ENCODE data around the gene SMS. TPM values are rescaled to one million over a fixed set of nuclear protein-coding genes. Genes with fewer than 3 reads are reported as not detected.

SMS gene
- total and polyA plus RNA-seq, 2 of the 13 experiments (the other 11 are each of a cell fraction or from before 2014, with no cell fraction given) = 40.5 to 91.9 TPM

DNA sequence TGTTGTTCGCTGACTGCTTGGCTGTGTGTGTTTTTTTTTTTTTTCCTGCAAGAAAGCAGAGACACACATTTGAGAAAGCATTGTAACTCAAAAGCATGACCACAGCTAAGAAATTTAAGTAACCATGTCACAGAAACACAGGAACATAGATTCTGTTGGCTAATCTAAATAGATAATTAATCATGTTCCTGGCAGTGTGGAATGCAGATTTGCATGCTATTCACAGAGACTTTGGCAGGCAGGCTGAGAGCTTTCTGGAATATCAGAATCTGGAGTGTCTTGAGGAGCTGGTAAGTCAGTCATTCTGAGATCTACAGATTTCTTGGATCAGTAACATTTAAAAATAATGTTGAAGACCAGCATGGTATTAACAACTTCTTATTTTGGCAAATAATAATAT, 33.2 kb upstream of the SMS start:
- POLR2A ChIA-PET = no interaction called here
- 53% methylated on average over 1 of the region's 1 CpG for WGBS (ENCODE audit: low lambda C conversion rate)

More for the DNA sequence above, 33.2 kb upstream of the SMS start:
- H3K9ac ChIP-seq (ENCODE audit: insufficient read depth, low read depth, low read length) = no peak overlapping the region
- no TSS peak for BruUV-seq (replicated peaks)
- no peaks in the 10 kb centered on the region for H3K9me3 ChIP-seq (ENCODE audit: low read length)
- no peak overlapping the region for H3K27ac ChIP-seq (ENCODE audit: extremely low read length, insufficient read depth, low read length)
- ATAC-seq (no peak), DNase-seq (ENCODE audit: low spot score) (no peak), FAIRE-seq (no peak)
- H3K79me2 ChIP-seq (ENCODE audit: insufficient read depth, low read length) = no peaks in the 10 kb centered on the region
- no peaks in the 10 kb centered on the region; the same call in 1 of the 2 replicates for H3K4me1 ChIP-seq (ENCODE audit: insufficient read depth, low read length)
- H3K36me3 ChIP-seq (replicated peaks in 1 of 2; ENCODE audit: control insufficient read depth in 1 of 2, insufficient read depth in 2 of 2, low read length in 2 of 2) = no peaks in the 10 kb centered on the region
- in situ Hi-C loops (cut with HindIII; ENCODE audit: extremely low pct_ligation_motif_present, low pct_unique_long_range_greater_than_20kb) = no loop called here
- TF ChIP-seq ETV5 (CRISPR knock-in tag; IDR thresholded peaks at IDR 0.05; ENCODE audit: borderline replicate concordance) = no peak
- TF ChIP-seq, protein P1, sequence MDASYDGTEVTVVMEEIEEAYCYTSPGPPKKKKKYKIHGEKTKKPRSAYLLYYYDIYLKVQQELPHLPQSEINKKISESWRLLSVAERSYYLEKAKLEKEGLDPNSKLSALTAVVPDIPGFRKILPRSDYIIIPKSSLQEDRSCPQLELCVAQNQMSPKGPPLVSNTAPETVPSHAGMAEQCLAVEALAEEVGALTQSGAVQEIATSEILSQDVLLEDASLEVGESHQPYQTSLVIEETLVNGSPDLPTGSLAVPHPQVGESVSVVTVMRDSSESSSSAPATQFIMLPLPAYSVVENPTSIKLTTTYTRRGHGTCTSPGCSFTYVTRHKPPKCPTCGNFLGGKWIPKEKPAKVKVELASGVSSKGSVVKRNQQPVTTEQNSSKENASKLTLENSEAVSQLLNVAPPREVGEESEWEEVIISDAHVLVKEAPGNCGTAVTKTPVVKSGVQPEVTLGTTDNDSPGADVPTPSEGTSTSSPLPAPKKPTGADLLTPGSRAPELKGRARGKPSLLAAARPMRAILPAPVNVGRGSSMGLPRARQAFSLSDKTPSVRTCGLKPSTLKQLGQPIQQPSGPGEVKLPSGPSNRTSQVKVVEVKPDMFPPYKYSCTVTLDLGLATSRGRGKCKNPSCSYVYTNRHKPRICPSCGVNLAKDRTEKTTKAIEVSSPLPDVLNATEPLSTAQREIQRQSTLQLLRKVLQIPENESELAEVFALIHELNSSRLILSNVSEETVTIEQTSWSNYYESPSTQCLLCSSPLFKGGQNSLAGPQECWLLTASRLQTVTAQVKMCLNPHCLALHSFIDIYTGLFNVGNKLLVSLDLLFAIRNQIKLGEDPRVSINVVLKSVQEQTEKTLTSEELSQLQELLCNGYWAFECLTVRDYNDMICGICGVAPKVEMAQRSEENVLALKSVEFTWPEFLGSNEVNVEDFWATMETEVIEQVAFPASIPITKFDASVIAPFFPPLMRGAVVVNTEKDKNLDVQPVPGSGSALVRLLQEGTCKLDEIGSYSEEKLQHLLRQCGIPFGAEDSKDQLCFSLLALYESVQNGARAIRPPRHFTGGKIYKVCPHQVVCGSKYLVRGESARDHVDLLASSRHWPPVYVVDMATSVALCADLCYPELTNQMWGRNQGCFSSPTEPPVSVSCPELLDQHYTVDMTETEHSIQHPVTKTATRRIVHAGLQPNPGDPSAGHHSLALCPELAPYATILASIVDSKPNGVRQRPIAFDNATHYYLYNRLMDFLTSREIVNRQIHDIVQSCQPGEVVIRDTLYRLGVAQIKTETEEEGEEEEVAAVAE (CRISPR knock-in tag; IDR thresholded peaks at IDR 0.05; ENCODE audit: borderline replicate concordance) = no peak
- intact Hi-C loops (cut with micrococcal nuclease; ENCODE audit: unreplicated experiment) = no loop called here
- no peak overlapping the region for H3K4me3 ChIP-seq (replicated peaks in 1 of 3; ENCODE audit: insufficient read depth in 1 of 3, low read depth in 2 of 3, low read length in 3 of 3)
- H3K27me3 ChIP-seq (ENCODE audit: control insufficient read depth in 1 of 2, insufficient read depth in 2 of 2, low read length in 2 of 2) = no peaks in the 10 kb centered on the region
- CTCF ChIA-PET (ENCODE audit: low intra/inter-chr PET ratio, low total read pairs) = no interaction called here
- no peak overlapping the region for H3K4me2 ChIP-seq (ENCODE audit: low read depth, low read length)
- no peak overlapping the region for H2AFZ ChIP-seq (ENCODE audit: low read length)
- no peaks in the 10 kb centered on the region for H4K20me1 ChIP-seq (ENCODE audit: insufficient read depth, low read length)

All from HepG2 (cell line).